Superior temporal gyrus (tissue), 1 donor: ENCODE measurements around the gene CCDC124.

Experiments used
- DNase-seq: peaks from one replicate; pipeline ENCODE4 v3.0.0-alpha.2; 2016; ENCODE audit errors: extremely low spot score

The CCDC124 gene

DNA sequence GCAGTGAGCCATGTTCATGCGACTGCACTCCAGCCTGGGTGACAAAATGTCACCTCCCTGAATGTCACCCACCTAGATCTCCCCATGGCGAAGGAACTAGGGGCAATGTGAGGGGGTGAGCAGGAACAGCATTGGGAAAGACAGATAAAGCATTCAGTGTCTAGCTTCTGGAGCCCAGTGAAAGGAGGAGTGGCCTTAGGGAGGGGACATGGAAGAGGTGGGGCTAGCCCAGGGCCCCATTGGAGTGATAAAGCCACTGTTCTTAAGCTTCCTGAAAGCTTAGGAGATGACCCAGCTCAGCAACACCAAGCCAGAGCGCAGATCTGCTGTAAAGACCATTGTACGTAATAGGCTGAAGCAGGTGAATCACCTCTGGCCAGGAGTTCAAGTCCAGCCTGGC lies 21.1 kb downstream of the CCDC124 start:
- DNase-seq = no peak

DNA sequence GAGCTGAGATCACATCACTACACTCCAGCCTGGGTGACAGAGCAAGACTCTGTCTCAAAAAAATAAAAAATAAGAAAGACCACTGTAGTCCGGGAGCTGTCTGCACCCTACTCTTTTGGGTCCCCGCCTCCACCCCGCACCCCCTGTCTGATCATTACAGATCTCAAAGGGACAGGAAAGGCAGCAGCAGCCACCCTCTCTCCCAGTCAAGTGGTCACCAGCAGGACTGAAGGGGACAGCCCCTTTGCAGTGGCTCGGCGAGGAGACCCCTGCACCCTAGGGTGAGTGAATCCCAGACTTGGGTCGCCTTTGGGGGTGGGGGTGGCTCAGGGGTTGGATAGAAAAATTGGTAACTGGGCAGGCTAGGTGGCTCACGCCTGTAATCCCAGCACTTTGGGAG lies 21.6 kb downstream of the CCDC124 start:
- DNase-seq = no peak

DNA sequence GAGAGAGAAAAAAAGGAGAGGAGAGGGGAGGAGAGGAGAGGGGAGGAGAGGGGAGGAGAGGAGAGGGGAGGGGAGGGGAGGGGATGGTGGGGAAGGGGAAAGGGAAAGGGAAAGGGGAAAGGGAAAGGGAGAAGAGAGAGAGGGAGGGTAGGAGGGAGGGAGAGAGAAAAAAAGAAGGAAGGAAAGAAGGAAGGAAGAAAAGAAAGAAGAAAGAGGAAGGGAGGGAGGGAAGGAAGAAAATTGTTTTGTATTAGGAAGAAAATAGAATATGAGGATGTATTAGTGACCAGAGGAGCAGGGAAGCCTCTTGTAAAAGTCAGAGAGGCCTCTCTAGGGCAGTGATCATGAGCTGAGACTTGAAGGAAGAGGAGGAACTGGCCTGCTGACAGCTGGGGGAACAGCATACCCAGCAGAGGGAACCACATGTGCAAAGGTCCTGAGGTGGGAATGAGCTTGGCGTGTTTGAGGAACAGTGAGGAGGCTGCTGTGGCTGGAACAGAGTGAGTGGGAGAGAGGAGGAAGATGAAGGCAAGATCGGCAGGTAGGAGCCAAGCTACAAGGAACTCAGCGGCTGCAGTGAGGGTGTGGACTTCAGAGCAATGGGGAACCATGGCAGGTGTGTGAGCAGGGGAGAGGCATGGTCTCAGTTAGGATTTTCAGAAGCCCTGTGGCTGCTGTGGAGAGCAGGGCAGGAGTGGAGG lies 24.5 kb downstream of the CCDC124 start:
- DNase-seq = no peak

DNA sequence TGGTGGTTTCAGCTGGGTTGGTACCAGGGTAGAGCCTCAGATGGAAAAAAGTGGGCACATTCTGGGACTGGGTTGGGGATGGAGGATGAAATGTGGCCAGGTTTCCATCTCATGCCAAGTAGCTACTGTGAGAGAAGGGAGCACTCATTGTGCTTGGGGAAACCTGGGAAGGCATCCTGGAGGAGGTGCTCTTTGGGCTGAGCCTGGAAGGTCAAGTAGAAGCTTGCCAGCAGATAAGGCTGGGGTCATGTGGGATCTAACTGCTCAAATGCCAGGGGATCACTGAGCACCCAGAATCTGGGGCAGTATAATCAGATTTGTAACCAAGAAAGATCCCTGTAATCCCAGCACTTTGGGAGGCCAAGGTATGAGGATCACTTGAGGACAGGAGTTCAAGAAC lies 25.1 kb downstream of the CCDC124 start:
- DNase-seq = no peak

DNA sequence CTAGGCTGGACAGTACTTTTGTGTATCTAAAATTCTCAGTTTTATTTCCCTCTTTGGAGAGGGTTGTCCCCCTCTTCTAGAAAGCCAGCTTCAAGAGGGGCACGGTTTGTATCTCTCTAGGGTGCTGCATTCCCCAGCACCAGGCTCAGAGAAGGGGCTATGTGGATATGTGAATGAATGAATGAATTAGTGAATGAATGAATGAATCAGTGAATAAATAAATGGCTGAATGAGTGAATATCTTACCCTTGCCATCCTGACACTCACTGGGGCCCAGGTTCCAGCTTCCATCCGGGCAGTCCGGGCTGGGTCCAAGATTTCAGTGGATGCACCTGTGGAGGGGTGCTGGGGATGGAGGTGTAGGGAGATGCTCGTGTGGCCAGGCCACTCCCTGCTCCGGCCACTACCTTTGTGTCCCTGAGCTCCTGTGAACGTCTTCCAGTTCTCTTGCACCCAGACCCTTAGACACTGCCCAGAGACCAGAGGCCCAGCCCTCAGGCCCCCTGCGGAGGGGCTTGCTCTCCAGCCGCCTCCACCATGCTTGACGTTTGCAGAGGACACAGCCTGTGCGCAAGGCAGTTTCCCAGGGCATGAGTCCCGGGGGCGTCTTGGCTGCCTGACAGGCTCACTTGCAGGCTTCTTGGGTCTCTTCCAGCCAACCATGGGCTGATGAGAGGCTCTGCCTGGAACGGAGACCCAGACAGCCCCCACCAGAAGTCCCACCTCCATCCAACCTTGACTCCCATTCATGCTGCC lies 31.3 kb downstream of the CCDC124 start:
- no peak for DNase-seq

DNA sequence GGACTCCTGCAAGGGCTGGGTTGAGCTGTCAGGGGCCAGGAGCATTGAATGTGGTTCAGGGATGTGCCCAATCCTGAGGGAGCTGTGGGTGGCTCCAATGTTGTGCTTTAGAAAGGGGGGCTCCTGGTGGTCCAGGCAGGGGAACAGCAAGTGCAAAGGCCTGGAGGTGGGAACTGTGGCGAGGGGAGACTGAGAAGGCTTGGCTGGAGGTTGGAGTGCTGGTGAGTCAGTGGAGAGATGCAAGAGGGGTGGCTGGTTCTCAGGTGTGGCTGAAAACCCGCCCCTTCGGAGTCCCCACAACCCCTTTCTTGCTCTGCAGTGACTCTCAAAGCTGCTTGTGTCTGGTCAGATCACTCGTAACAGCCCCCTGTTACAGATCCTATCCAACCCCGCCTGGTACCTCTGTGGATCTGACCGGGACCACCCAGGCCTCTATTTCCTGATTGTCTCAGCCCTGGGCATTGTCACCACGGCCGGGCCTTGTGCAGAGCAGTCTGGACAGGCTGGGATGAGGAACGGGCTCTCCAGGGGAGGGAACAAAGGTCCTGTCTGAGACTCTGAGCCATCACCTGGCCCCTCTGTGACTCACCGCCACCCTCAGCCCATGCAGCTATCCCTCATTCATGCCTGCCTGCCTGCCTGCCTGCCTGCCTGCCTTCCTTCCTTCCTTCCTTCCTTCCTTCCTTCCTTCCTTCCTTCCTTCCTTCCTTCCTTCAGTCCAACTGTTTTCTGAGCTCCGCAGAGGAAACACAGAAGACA lies 32.7 kb downstream of the CCDC124 start:
- DNase-seq = no peak

DNA sequence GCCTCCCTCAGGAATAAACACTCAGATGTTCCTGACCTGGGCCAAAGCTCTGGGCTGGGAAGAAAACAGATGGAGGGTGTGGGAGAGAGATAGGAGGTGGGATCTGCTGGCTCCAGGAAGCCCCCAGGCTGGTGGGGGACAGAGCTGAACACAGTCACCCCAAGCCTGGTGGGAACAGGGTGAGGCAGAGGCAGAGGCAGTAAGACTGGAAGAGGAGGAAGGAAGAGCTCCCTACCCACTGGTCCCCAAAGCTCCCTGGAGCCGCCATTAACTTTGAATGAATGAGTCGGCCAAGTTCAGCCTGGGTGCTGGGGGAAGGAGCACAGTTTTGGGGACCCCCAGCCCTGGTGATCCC lies 33.3 kb downstream of the CCDC124 start:
- DNase-seq = no peak

DNA sequence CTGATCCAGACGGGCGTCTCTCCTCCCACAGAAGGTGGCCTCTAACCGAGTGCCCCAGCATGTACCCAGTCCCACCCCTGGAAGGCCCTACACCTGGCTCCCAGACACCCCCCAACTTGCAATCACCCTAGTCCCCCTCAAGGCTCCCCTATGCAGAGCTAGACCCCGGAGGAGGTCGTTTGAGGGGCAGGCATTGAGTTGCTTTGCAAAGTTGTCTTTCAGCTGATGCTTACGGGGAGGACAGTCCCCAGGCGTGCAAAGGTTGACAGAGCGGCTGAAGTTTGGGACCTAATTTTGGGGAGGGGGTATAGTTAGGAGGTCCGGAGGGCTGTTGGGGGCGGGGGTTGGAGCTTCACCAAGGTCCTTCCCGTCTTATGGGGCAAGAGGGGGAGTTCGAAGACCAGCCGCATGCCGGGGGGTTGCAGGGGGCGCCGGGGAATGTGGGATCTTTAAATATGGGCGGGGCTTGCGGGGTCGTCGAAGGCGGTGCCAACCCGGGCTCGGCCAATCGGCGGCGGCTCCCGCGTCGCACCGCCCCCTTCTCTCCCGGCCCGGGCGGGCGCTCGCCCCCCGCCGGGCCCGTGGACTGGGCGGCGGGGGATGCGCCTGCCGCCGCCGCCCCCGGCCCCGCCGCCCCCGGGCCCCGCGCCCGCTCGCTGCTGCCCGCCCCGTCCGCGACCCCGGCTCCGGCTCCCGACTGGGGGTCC lies 33.9 kb downstream of the CCDC124 start, which contains the start of gene KCNN1:
Gene KCNN1 (plus strand): TSS at position 558 of the 707 bp plus-strand sequence. CDS start 6,782 bp downstream, outside the sequence.
- DNase-seq = no peak

DNA sequence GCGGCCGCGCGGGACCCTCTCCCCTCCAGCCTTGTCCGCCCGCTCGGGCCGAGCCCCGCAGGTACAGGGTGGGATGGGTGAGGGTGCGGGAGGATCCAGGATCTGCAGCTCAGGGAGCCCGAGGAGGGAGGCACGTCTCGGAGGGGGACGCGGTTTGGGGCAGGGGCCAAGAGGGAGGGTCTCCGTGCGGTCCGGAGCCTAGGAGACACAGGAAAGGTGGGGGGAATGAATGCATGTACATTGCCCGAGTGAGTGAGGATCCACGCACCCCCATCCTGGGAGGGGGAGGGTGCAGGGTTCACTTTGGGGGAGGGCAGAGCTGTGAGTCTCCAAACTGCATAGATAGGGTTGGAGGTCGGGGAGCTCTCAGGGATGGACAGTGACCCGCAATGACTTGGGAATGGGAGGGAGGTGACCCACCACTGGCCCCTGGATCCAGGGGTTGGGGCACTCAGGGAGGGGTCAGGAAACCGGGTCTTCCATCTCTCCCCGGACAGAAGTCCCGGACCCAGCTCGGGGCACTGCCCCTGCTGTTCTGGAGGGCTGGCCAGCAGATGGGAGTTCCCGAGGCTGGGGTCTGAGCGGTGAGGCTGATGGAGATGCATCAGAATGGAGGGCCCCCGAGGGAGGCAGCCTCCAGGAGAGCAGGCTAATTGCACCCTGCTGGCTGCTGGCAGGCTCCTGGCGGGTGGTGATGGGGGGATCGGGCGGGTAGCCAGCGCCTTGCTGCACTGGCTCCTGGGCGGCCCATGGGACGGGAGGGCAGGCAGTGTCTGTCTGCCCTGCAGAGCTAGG lies 34.6 kb downstream of the CCDC124 start:
- no peak for DNase-seq

DNA sequence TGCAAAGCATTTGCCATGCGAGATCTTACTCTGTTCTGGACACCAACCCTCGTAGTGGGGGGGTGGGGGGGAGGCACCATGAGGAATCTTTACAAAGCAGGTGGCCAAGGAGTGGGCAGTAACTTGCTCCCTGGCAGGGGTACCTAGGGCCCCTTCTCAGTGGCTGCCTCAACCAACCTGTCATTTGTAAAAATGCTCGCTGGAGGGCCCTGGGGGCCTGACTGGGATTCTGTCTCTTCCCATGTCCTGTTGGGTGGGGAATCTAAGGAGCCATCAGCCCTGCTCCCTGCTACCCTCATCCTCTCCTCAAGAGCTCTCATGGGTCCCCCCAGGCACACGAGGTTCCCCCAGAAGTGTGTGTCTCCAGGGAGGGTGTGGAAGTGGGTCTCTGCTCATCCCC lies 35.5 kb downstream of the CCDC124 start:
- no peak for DNase-seq

DNA sequence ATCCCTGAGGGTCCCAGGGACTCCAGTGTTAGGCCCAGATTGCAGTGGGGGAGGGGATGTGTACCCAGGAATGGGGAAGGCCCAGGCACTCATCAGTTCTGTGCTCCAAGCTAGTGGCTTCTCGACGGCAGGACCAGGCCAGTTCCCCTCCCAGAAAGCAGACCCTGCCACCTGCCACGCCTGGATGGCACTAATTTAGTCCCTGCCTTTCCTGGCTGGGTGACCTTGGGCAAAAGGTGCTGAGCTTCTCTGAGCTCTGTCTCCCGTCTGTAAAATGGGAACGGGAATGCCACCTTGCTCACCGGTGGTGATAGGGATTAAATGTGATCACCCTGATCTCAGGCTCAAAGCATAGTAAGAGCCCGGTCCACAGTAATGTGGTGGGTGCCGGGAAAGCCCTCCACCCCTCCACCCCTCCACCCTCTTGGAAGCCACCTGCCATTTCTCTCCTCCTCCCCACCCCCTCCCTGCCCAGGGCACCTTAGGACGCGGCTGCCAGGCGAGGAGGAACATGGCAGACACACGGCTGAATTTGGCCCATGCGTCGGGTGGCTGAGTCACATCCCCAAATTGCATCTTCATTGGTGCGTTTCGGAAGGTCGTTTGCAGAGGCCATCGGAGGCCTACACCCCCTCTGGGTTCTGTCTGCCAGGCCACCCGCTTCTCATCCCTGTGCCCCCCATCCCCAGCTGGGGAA lies 36.4 kb downstream of the CCDC124 start:
- no peak for DNase-seq

DNA sequence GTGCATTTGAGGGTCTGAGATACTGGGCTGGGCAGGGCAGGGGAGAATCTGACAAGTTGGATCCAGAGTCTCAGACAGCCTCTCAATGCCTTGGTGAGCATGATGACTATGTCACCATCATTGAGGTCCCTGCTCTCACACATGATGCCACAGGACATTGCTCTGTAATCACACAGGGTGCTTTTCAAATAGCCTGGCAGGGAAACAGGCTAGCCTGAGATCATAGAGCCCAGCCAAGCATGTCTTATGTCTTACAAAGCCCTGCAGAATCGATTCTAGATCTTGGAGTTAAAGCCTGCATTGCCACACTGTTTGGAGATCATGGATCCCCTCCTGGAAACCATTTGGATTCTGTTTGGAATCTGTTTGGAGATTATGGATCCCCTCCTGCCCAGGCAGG lies 39.4 kb downstream of the CCDC124 start:
- DNase-seq = no peak

DNA sequence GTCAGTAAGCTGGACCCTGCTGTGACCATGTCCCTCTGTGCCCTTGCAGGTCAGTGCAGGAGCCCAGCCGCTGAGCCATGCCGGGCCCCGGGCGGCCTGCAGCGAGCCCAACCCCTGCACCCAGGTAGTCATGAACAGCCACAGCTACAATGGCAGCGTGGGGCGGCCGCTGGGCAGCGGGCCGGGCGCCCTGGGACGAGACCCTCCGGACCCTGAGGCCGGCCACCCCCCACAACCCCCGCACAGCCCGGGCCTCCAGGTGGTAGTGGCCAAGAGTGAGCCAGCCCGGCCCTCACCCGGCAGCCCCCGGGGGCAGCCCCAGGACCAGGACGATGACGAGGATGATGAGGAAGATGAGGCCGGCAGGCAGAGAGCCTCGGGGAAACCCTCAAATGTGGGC lies 40.9 kb downstream of the CCDC124 start:
- no peak for DNase-seq

DNA sequence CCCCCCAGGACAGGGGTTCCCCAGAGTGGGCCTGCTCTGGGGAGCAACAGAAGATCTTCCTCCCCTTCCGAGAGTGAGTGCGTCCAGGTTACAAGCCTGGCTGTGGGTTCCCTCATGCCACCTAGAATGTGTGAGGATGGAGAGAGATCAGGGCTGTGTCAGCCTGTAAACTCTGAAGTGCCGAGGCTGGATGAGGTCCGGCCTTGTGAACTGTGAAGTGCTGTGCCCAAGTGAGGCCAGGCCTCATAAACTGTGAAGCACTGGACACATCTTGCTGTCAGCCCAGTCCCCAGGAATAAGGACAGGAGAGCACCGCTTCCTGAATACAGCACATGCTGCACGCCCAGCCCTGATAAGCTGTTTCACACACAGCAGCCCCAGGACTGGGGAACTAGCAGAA lies 41.7 kb downstream of the CCDC124 start:
- no peak for DNase-seq

DNA sequence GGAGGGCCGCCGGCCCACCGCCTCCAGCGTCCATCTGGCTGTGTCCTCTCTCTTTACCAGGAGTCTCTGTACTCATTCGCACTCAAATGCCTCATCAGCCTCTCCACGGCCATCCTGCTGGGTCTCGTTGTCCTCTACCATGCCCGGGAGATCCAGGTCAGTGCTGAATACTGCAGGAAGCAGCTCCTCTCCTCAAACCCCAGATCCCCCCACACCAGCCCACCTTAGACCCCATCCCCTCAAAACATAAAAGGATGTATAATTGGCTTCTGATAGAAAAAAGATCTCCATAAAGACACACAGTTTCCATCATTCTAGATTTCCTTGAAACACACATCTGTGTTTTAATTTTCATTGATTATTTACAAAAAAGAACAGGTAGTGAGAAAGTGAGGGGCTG lies 42.2 kb downstream of the CCDC124 start:
- DNase-seq = no peak

DNA sequence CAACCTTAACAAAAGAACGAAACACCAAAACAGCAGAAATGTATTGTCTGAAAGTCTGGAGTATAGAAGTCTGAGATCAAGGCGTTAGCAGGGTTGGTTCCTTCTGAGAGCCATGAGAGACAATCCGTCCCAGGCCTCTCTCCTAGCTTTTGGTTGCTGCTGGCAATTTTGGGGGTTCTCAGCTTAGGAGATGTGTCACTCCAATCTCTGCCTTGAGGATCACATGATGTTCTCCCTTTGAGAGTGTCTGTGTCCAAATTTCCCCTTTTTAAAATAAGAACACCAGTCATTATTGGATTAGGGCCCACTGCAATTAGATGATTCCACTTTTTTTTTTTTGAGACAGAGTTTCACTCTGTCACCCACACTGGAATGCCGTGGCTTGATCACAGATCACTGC lies 44.2 kb downstream of the CCDC124 start:
- DNase-seq = no peak

DNA sequence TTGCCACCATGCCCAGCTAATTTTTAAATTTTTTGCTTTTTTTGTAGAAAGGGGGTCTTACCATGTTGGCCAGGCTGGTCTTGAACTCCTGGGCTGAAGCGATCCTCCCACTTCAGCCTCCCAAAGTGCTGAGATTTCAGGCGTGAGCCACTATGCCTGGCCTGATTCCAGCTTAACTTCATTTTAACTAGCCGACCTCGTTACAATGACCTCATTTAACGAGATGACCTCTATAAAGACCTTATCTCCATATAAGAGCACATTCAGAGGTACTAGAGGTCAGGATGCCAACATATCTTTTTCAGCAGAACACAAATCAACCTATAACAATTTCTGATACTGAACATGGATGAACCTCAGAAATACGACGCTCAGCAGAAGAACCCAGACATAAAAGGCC lies 44.7 kb downstream of the CCDC124 start:
- DNase-seq = no peak

DNA sequence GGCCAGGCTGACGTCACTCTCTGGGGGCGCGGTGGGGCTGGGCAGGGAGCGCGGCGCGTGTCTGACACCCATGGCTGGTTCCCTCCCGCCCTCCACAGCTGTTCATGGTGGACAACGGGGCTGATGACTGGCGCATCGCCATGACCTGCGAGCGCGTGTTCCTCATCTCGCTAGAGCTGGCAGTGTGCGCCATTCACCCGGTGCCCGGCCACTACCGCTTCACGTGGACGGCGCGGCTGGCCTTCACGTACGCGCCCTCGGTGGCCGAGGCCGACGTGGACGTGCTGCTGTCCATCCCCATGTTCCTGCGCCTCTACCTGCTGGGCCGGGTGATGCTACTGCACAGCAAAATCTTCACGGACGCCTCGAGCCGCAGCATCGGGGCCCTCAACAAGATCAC lies 48.8 kb downstream of the CCDC124 start:
- no peak for DNase-seq

DNA sequence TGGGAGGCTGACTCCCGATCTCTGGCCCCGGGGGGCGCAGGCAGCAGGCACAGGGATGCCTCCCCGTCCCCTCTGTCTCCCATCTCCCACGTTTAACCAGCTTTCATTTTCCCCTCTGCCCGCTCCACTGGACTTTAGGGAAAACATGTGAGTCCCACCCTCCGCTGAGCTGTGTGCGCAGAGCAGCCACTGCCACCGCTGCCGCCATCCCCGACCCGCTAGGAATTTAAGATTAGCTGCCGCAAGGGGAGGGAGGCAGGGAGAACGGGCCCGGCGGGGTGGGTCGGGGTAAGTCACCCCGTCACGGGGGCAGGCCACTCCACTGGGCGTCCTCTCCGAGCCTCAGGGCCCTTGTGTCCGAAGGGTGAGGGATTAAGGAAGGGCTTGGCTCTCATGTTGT lies 49.6 kb downstream of the CCDC124 start:
- no peak for DNase-seq

DNA sequence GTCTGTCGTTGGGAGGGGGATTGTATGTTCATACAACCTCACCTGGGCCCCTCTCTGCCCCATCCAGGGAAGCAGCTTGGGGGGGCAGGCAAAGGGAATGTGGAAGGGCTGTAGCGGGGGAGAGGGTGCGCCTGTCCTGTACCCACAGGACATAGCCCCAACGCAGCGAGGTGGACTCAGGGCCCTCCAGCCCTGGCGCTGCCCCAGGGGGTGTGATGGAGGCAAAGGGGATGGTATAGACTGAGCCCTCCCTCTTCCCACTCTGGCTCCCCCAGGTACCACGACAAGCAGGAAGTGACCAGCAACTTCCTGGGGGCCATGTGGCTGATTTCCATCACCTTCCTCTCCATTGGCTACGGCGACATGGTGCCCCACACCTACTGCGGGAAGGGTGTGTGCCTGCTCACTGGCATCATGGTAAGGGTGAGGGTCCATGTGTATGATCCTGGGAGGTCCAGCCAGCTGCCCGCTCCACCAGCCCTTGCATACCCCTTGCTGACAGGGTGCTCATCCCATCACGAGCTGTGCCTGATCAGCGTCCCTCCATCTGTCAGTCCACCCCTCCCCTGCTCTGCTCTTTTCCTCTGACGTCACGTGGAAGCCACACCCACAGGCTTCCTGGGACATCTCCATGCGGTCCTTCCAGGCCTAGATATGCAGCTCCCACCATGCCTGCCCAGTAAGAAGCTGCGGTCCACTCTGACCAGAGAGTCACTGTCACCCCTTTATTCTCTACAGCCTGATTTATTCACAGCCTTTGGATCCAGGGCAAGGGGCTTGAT lies 52.4 kb downstream of the CCDC124 start:
- DNase-seq = no peak
